Suprapubic skin (tissue), 4 donors: ENCODE results near the gene PRPF4. TPM values are rescaled to one million over a fixed set of nuclear protein-coding genes. Genes with fewer than 3 reads are reported as not detected.

Source experiments
- DNase-seq, 2 donors: peaks; one replicate each; pipeline ENCODE4 v3.0.0-alpha.2; 2019; ENCODE audit warnings: low spot score in 2 of 2
- H3K27ac ChIP-seq: fragments of 200-600 bp; sonication (generic); one replicate; pipeline ENCODE4 v1.5.1; 2019
- H3K27me3 ChIP-seq: fragments of 200-600 bp; sonication (generic); one replicate; pipeline ENCODE4 v1.5.1; 2019
- H3K36me3 ChIP-seq: fragments of 200-600 bp; sonication (generic); one replicate; pipeline ENCODE4 v1.5.1; 2019
- H3K4me1 ChIP-seq: fragments of 200-600 bp; sonication (generic); one replicate; pipeline ENCODE4 v1.5.1; 2019
- H3K4me3 ChIP-seq: fragments of 200-600 bp; sonication (generic); one replicate; pipeline ENCODE4 v1.5.1; 2019; ENCODE audit warnings: mild to moderate bottlenecking
- H3K9me3 ChIP-seq: fragments of 200-600 bp; sonication (generic); one replicate; pipeline ENCODE4 v1.5.1; 2019
- EP300 ChIP-seq: sonication (generic); formaldehyde crosslinking; IDR thresholded peaks from one replicate; pipeline ENCODE4 v1.6.1; 2017; ENCODE audit warnings: antibody characterized with exemption
- POLR2A ChIP-seq, 2 donors: fragments of 450-650 bp; IDR thresholded peaks; one replicate each; pipeline ENCODE4 v1.6.1; 2017; ENCODE audit warnings: antibody characterized with exemption in 2 of 2, mild to moderate bottlenecking in 2 of 2, moderate library complexity in 2 of 2
- POLR2AphosphoS5 ChIP-seq, 3 donors: sonication (generic); formaldehyde crosslinking; IDR thresholded peaks; one replicate each; pipeline ENCODE4 v1.6.1; 2017; ENCODE audit warnings: antibody characterized with exemption in 3 of 3
- WGBS: methylation state at CpG from one replicate; pipeline ENCODE4 v1.1.5; 2018; 5-methylcytosine and 5-hydroxymethylcytosine counted together
- total RNA-seq, 4 donors: library from RNA; depleted of rRNA; stranded (reverse); fragments of >200 nt; gene quantifications; one replicate each; pipeline ENCODE4 v1.1.0, GENCODE V29; 2016
- TF ChIP-seq, protein P1 (sequence below), 2 donors: fragments of 200-600 bp in 1 of 2; fragments of 450-650 bp in 1 of 2; sonication (generic) in 1 of 2; IDR thresholded peaks; one replicate each; pipeline ENCODE4 v1.5.1; 2016 to 2019; ENCODE audit warnings: antibody characterized with exemption in 2 of 2, mild to moderate bottlenecking in 1 of 2, moderate library complexity in 1 of 2

PRPF4 gene
- total RNA-seq, 4 donors from 2014 or later, result 13.6 to 21.3 (median 17.6) TPM

DNA sequence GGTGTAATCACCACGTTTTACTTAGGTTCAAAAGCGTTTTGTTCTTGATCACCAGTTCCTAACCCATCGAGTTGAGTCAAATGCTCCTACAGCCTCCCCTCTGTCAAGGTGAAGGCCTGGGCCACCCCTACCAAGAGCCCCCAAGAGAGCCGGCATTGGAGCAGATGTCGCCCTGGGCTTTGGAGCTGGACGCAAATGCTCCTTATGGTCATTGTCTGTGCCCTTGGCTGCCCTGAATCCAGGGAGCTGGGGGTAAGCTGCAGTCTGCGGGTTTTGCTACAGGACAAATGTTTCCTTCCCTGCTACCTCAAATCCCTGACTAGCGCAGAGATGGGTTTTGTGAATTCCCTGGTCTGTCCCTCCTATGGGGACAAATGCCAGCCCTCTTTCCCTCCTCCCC is 22.9 kb downstream of the PRPF4 start:
- Histone ChIP-seq H3K27me3 (no peaks in the 10 kb centered on the region), H3K36me3 (peaks cover 3% of the 10 kb centered on the region), H3K4me1 (no peaks in the 10 kb centered on the region), H3K27ac (no peak overlapping the region), H3K4me3 (no peak overlapping the region), H3K9me3 (no peaks in the 10 kb centered on the region)
- TF ChIP-seq POLR2AphosphoS5 (IDR thresholded peaks at IDR 0.05), result no peak
- no peak for TF ChIP-seq EP300
- TF ChIP-seq, protein P1, sequence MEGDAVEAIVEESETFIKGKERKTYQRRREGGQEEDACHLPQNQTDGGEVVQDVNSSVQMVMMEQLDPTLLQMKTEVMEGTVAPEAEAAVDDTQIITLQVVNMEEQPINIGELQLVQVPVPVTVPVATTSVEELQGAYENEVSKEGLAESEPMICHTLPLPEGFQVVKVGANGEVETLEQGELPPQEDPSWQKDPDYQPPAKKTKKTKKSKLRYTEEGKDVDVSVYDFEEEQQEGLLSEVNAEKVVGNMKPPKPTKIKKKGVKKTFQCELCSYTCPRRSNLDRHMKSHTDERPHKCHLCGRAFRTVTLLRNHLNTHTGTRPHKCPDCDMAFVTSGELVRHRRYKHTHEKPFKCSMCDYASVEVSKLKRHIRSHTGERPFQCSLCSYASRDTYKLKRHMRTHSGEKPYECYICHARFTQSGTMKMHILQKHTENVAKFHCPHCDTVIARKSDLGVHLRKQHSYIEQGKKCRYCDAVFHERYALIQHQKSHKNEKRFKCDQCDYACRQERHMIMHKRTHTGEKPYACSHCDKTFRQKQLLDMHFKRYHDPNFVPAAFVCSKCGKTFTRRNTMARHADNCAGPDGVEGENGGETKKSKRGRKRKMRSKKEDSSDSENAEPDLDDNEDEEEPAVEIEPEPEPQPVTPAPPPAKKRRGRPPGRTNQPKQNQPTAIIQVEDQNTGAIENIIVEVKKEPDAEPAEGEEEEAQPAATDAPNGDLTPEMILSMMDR (IDR thresholded peaks at IDR 0.05), result no peak
- TF ChIP-seq POLR2A (IDR thresholded peaks at IDR 0.05), result no peak
- no peak for DNase-seq
- 84% methylated on average over 7 of the region's 8 CpGs for WGBS

DNA sequence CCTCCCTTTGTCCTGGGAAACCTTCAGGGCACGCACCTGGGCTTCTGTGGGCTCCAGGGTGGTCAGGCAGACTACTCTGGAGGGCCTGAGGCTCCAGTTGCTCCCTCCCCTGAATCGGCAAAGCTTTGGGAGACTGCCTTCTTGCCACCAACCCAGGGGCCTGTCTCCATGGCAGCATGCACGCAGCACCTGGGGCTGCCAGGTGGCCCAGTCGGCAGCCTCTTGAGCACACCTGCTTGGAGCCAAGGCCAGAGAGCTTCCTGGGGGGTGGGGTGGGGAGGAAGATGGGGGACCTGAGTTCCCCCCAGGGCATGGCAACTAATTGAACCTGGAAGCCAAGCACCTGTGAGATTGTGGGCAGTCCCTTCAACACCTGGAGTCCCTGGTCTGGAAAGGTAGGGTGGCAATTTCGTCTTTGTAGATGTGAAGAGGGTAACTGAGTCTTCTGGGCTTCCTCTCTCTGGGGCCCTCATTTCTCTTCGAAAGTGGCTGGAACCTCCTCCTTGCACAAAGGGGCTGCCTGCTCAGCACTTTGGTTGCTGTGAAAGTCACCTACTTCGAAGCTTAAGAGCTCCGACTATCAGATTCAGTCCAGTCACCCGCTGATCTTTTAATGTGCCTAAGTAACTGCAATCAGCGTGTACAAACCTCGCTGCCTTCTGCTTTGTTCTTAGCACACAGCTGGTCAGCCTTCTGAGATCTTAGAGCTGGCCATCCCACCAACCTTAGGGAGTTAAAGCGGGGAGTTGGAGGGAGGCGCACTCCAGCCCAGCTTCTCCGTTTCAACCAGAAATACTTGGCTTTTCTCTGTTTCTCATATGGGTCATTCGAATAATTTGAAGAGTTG is 23.7 kb downstream of the PRPF4 start:
- TF ChIP-seq, protein P1 (IDR thresholded peaks at IDR 0.05), result no peak
- TF ChIP-seq POLR2AphosphoS5 (IDR thresholded peaks at IDR 0.05) (no peak), POLR2A (IDR thresholded peaks at IDR 0.05) (no peak), EP300 (no peak)
- Histone ChIP-seq H3K9me3 (no peaks in the 10 kb centered on the region), H3K4me1 (no peaks in the 10 kb centered on the region), H3K36me3 (no peaks in the 10 kb centered on the region), H3K4me3 (no peak overlapping the region), H3K27me3 (no peaks in the 10 kb centered on the region), H3K27ac (no peak overlapping the region)
- no peak for DNase-seq
- WGBS, result 88% methylated on average over 12 of the region's 15 CpGs

DNA sequence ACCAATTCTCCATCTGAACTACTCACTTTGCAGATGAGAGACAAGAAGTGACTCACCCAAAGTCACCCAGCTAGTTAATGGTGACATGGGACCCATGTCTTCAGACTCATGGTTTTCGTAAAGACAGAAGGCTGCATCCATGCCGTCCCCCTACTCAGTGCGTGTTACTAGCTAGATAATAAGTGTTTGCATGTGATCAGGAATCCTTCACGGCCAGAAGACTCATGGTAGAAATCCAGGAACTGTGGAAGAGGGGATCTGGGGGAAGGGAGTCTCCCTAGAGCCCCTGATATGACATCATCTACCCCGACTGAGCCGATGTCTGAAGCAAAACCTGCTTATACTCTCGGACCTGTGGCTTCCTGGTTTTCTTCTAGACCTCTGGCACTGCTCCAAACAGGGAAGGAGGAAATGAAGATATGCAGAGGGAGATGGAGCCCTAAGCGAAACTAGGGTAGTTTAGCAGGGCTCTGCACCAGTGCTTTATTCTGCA is 24.4 kb downstream of the PRPF4 start:
- Histone ChIP-seq H3K27me3 (no peaks in the 10 kb centered on the region), H3K4me3 (no peak overlapping the region), H3K4me1 (no peaks in the 10 kb centered on the region), H3K27ac (no peak overlapping the region), H3K36me3 (no peaks in the 10 kb centered on the region), H3K9me3 (no peaks in the 10 kb centered on the region)
- DNase-seq, result no peak
- WGBS, result 57% methylated on average over 8 of the region's 8 CpGs
- TF ChIP-seq POLR2A (IDR thresholded peaks at IDR 0.05) (no peak), EP300 (no peak), POLR2AphosphoS5 (IDR thresholded peaks at IDR 0.05) (no peak)
- TF ChIP-seq, protein P1 (IDR thresholded peaks at IDR 0.05), result no peak

DNA sequence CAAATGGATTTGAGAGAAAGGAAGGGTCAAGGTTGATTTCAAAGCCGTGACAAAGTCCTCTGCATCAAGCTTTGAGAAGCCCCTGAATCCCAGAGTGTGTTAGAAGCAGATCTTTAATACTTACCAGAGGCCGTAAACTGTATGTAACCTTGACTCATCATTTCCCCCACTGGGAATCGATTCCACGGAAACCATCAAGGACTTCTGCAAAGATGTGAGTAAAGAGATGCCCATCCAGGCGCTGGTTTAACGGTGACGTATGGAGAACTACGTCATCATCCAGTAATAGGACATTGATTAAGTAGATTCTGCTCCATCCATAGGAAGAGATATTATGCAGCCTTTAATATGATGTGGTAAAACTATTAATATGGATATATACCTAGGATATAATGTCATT is 26.1 kb downstream of the PRPF4 start:
- H3K36me3 ChIP-seq, result no peaks in the 10 kb centered on the region
- H3K27ac ChIP-seq, result no peak overlapping the region
- no peaks in the 10 kb centered on the region for H3K9me3 ChIP-seq
- TF ChIP-seq EP300, result no peak
- TF ChIP-seq, protein P1 (IDR thresholded peaks at IDR 0.05), result no peak
- TF ChIP-seq POLR2A (IDR thresholded peaks at IDR 0.05), result no peak
- TF ChIP-seq POLR2AphosphoS5 (IDR thresholded peaks at IDR 0.05), result no peak
- DNase-seq, result no peak
- H3K4me1 ChIP-seq, result no peaks in the 10 kb centered on the region
- H3K27me3 ChIP-seq, result no peaks in the 10 kb centered on the region
- 83% methylated on average over 8 of the region's 8 CpGs for WGBS
- H3K4me3 ChIP-seq, result no peak overlapping the region

DNA sequence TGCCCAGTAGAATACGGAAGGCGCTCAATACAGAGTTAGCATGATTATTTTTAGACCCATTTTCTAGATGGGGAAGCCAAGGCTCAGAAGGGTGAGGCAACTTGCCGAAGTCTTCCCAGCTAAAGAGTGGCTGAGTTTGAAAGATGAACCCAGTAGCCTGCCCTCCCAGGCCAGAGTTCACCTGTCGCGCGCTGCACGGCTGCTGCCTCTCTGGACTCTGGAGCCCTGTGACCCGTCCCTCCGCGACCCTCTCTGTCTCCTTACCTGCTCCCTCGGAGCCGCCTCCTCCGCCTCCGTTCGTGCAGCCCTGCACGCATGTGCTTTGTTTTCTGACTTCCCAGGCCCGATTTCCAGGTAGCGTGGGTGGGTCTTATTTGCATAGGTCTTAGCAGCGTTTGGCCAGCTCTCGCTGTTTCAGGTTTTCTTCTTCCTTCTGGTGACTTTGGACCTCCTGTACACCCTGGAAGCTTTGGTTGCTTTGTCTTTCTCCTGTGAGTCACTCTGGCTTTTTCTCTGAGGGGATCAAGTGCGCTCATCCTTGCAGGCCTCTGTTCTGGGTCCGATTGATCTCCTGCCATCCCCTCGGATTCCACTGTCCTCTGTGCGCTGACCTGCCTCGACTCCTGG is 27.4 kb downstream of the PRPF4 start, which contains the start of gene RNF183:
Gene RNF183 (minus strand): TSS at position 585 of the 627 bp plus-strand sequence. CDS start 5,192 bp downstream, outside the sequence.
- Histone ChIP-seq H3K36me3 (no peaks in the 10 kb centered on the region), H3K27ac (no peak within 1 kb of the TSS), H3K27me3 (no peaks in the 10 kb centered on the region), H3K4me3 (no peak within 1 kb of the TSS), H3K4me1 (no peaks in the 10 kb centered on the region), H3K9me3 (no peaks in the 10 kb centered on the region)
- TF ChIP-seq POLR2AphosphoS5 (IDR thresholded peaks at IDR 0.05), result no peak
- TF ChIP-seq, protein P1 (IDR thresholded peaks at IDR 0.05), result no peak
- no peak for TF ChIP-seq EP300
- TF ChIP-seq POLR2A (IDR thresholded peaks at IDR 0.05), result no peak
- WGBS, result 83% methylated on average over 25 of the region's 25 CpGs
- DNase-seq, result no peak
